Measurements from ENCODE around the gene ITPK1.

GRCh38 chr14:92914087-92914656, 201.6 kb downstream of the ITPK1 start:
- no peak for TF ChIP-seq POLR2AphosphoS5 (IDR thresholded peaks at IDR 0.05; ENCODE audit: insufficient read depth, low read depth, low read length)
- no peak for TF ChIP-seq CTCF (IDR thresholded peaks at IDR 0.05; ENCODE audit: extremely low read depth in 1 of 2, insufficient read depth in 1 of 2, low read depth in 1 of 2, low read length in 2 of 2)
- TF ChIP-seq MAX (IDR thresholded peaks at IDR 0.05; ENCODE audit: insufficient read depth, insufficient read length) = no peak
